COLO829 (cell line): Measurements from ENCODE around the gene TMEM192.
"Not testable (repeated sequence)": the region's sequence is repeated elsewhere in the genome, so short reads cannot be mapped to it uniquely, and the experiment has no call there.

Source experiments
- DNase-seq: peaks from one replicate; pipeline ENCODE4 v3.0.0; 2012; ENCODE audit warnings: low spot score

Gene TMEM192

GRCh38 chr4:165092187-165092586, 20.5 kb downstream of the TMEM192 start:
- DNase-seq = not testable (repeated sequence)

GRCh38 chr4:165088366-165088765, 24.3 kb downstream of the TMEM192 start:
- DNase-seq = no peak

GRCh38 chr4:165085946-165086345, 26.7 kb downstream of the TMEM192 start:
- no peak for DNase-seq

- not testable (repeated sequence) for DNase-seq
These were observed 27.9 kb downstream of the TMEM192 start for GRCh38 chr4:165084787-165085186.

GRCh38 chr4:165079476-165079875, 33.2 kb downstream of the TMEM192 start:
- no peak for DNase-seq

- no peak for DNase-seq
These were observed 35.6 kb downstream of the TMEM192 start for GRCh38 chr4:165077034-165077578.

GRCh38 chr4:165073346-165073745, 39.3 kb downstream of the TMEM192 start:
- DNase-seq = not testable (repeated sequence)

GRCh38 chr4:165070560-165070959, 42.1 kb downstream of the TMEM192 start:
- no peak for DNase-seq

- DNase-seq = peak; percentile 47
These were observed 51.7 kb downstream of the TMEM192 start for GRCh38 chr4:165060938-165061337.

GRCh38 chr4:165059386-165059785, 53.3 kb downstream of the TMEM192 start:
- DNase-seq = peak; percentile 49

- no peak for DNase-seq
These were observed 54.0 kb downstream of the TMEM192 start for GRCh38 chr4:165058666-165059065.

GRCh38 chr4:165055601-165056000, 57.1 kb downstream of the TMEM192 start:
- DNase-seq = no peak

- no peak for DNase-seq
These were observed 59.0 kb downstream of the TMEM192 start, which contains the start of gene TRIM75 for GRCh38 chr4:165053645-165054044. Gene TRIM75 (plus strand): TSS chr4:165053866. CDS start chr4:165059148, 5,282 bp downstream.

GRCh38 chr4:165052627-165053026, 60.0 kb downstream of the TMEM192 start:
- no peak for DNase-seq

GRCh38 chr4:165048170-165048569, 64.5 kb downstream of the TMEM192 start:
- DNase-seq = no peak

GRCh38 chr4:165031436-165032211, 81.0 kb downstream of the TMEM192 start, which contains the start of gene TRIM60:
Gene TRIM60 (plus strand): TSS chr4:165031999. CDS start chr4:165040073, 8,074 bp downstream.
- DNase-seq = no peak

GRCh38 chr4:165027762-165028402, 84.8 kb downstream of the TMEM192 start:
- DNase-seq = peak; percentile 85

- not testable (repeated sequence) for DNase-seq
These were observed 86.9 kb downstream of the TMEM192 start for GRCh38 chr4:165025782-165026181.
